A549 treated with CpdA at 1 μM for 4 hours (cell line): ENCODE results near the gene ARV1. TPM values are rescaled to one million over a fixed set of nuclear protein-coding genes. Genes with fewer than 3 reads are reported as not detected.

Experiments
- total RNA-seq: library from RNA; stranded (reverse); fragments of 200-300 nt; extraction: Qiagen RNA extraction; gene quantifications from 5 replicates; pipeline ENCODE4 v1.2.3, GENCODE V29; 2022; ENCODE audit warnings: low read depth

The ARV1 gene
- 24.0 to 25.9 TPM (median 25.3 TPM) in 5 replicates for total RNA-seq

GRCh38 chr1:230978491-230979388 is at the start of gene ARV1, which contains the start of gene TTC13:
Gene ARV1 (plus strand): TSS chr1:230979094. CDS start chr1:230979106, 12 bp downstream.
Gene TTC13 (minus strand): TSS chr1:230978861. CDS start chr1:230978830, 31 bp downstream.

GRCh38 chr1:231040019-231040799 is 61.3 kb downstream of the ARV1 start, which contains the start of gene FAM89A:
Gene FAM89A (minus strand): TSS chr1:231040254. CDS start chr1:231040211, 43 bp downstream.

Other genes with a start within 250 kb of the ARV1 start
- gene CAPN9, start 231.7 kb upstream of the ARV1 start, total RNA-seq, result not detected in 5 replicates
- gene C1orf198, start 110.6 kb upstream of the ARV1 start, total RNA-seq, result 14.8 to 19.6 TPM (median 17.2 TPM) in 5 replicates
- gene TTC13, start 233 bp upstream of the ARV1 start, total RNA-seq, result 8.0 to 12.1 TPM (median 10.5 TPM) in 5 replicates
- gene FAM89A, start 61.2 kb downstream of the ARV1 start, total RNA-seq, result 14.4 to 18.5 TPM (median 17.2 TPM) in 5 replicates
- gene TRIM67, start 183.0 kb downstream of the ARV1 start, total RNA-seq, result 0.16 to 0.28 TPM (median 0.21 TPM) in 5 replicates